Mesothelial cell of epicardium (in vitro differentiated cells): Measurements from ENCODE around the gene SCARB1. TPM values are rescaled to one million over a fixed set of nuclear protein-coding genes. Genes with fewer than 3 reads are reported as not detected.
"Not testable (repeated sequence)": the region's sequence is repeated elsewhere in the genome, so short reads cannot be mapped to it uniquely, and the experiment has no call there.

ENCODE experiments used
- DNase-seq, 2 experiments: peaks; one replicate each; pipeline ENCODE4 v3.0.0; 2021; ENCODE audit warnings: low spot score in 2 of 2; ENCODE audit not compliant: unreplicated experiment in 2 of 2
- H3K27ac Mint-ChIP-seq: 2 replicates; pipeline ENCODE4 v1.8.0; 2021; ENCODE audit warnings: mixed read lengths
- H3K27me3 Mint-ChIP-seq: 2 replicates; pipeline ENCODE4 v1.8.0; 2021; ENCODE audit warnings: low read depth, mixed read lengths
- H3K36me3 Mint-ChIP-seq: 2 replicates; pipeline ENCODE4 v1.8.0; 2021; ENCODE audit warnings: mixed read lengths
- H3K4me1 Mint-ChIP-seq: 2 replicates; pipeline ENCODE4 v1.8.0; 2021; ENCODE audit warnings: mixed read lengths
- H3K4me3 Mint-ChIP-seq: 2 replicates; pipeline ENCODE4 v1.8.0; 2021; ENCODE audit warnings: mild to moderate bottlenecking, moderate library complexity, mixed read lengths
- H3K9me3 Mint-ChIP-seq: 2 replicates; pipeline ENCODE4 v1.8.0; 2021; ENCODE audit warnings: mixed read lengths
- CTCF ChIP-seq: fragments of 200-600 bp; sonication (generic); IDR thresholded peaks from one replicate; pipeline ENCODE4 v1.5.0; 2021; ENCODE audit warnings: antibody characterized with exemption; ENCODE audit not compliant: unreplicated experiment
- total RNA-seq: library from RNA; stranded (reverse); gene quantifications from 3 replicates; pipeline ENCODE4 v1.2.1, GENCODE V29; 2021

SCARB1 gene
- total RNA-seq, 1 donor from 2014 or later = 40.2 TPM

GRCh38 chr12:124898200-124898922 lies 34.7 kb upstream of the SCARB1 start:
- no peaks in the 10 kb centered on the region for H3K27me3 Mint-ChIP-seq

GRCh38 chr12:124896461-124896860 lies 32.8 kb upstream of the SCARB1 start:
- H3K27me3 Mint-ChIP-seq = no peaks in the 10 kb centered on the region
- no peaks in the 10 kb centered on the region for H3K36me3 Mint-ChIP-seq
- TF ChIP-seq CTCF = no peak
- no peaks in the 10 kb centered on the region for H3K9me3 Mint-ChIP-seq
- H3K4me3 Mint-ChIP-seq = no peak overlapping the region
- H3K27ac Mint-ChIP-seq = no peak overlapping the region
- H3K4me1 Mint-ChIP-seq = no peaks in the 10 kb centered on the region
- no peak for DNase-seq

More at GRCh38 chr12:124898200-124898922, 34.7 kb upstream of the SCARB1 start:
- DNase-seq = no peak
- Mint-ChIP-seq H3K4me3 (no peak overlapping the region), H3K27ac (no peak overlapping the region), H3K4me1 (no peaks in the 10 kb centered on the region), H3K9me3 (no peaks in the 10 kb centered on the region), H3K36me3 (no peaks in the 10 kb centered on the region)
- peak; percentile 15 for TF ChIP-seq CTCF

- Mint-ChIP-seq H3K36me3 (no peaks in the 10 kb centered on the region), H3K4me1 (no peaks in the 10 kb centered on the region), H3K27me3 (no peaks in the 10 kb centered on the region), H3K9me3 (no peaks in the 10 kb centered on the region), H3K27ac (no peak overlapping the region), H3K4me3 (no peak overlapping the region)
- DNase-seq = no peak
- no peak for TF ChIP-seq CTCF
Observed at GRCh38 chr12:124893792-124894516, 30.3 kb upstream of the SCARB1 start.

- Mint-ChIP-seq H3K4me3 (no peak overlapping the region), H3K36me3 (no peaks in the 10 kb centered on the region), H3K27ac (no peak overlapping the region), H3K9me3 (no peaks in the 10 kb centered on the region), H3K4me1 (peaks cover 10% of the 10 kb centered on the region), H3K27me3 (no peaks in the 10 kb centered on the region)
- no peak for DNase-seq
- no peak for TF ChIP-seq CTCF
Observed at GRCh38 chr12:124888260-124888659, 24.6 kb upstream of the SCARB1 start.

- not testable (repeated sequence) for H3K9me3 Mint-ChIP-seq, H3K27ac Mint-ChIP-seq, H3K4me3 Mint-ChIP-seq, H3K27me3 Mint-ChIP-seq, DNase-seq, H3K36me3 Mint-ChIP-seq
- peaks cover 10% of the 10 kb centered on the region for H3K4me1 Mint-ChIP-seq
Observed at GRCh38 chr12:124887766-124888165, 24.1 kb upstream of the SCARB1 start.
